ENCODE data around the gene LRRC36. TPM values are rescaled to one million over a fixed set of nuclear protein-coding genes. Genes with fewer than 3 reads are reported as not detected.

LRRC36 gene
- total RNA-seq, 1 experiment from 2014 or later, result 0.13 TPM

- TF ChIP-seq NFYB (CRISPR knock-in tag; conservative IDR thresholded peaks at IDR 0.05; ENCODE audit: low read depth) (no peak), IRF1 (CRISPR knock-in tag; IDR thresholded peaks at IDR 0.05) (no peak), ZSCAN18 (CRISPR knock-in tag; IDR thresholded peaks at IDR 0.05) (no peak), ZNF281 (CRISPR knock-in tag; IDR thresholded peaks at IDR 0.05) (no peak), JAZF1 (CRISPR knock-in tag; IDR thresholded peaks at IDR 0.05) (no peak), CDX4 (CRISPR knock-in tag; IDR thresholded peaks at IDR 0.05; ENCODE audit: borderline replicate concordance) (no peak), ZNF416 (CRISPR knock-in tag; IDR thresholded peaks at IDR 0.05) (no peak), ZNF317 (CRISPR knock-in tag; IDR thresholded peaks at IDR 0.05; ENCODE audit: borderline replicate concordance, low read depth) (no peak), RORB (CRISPR knock-in tag; IDR thresholded peaks at IDR 0.05) (no peak), IRF2 (CRISPR knock-in tag; IDR thresholded peaks at IDR 0.05; ENCODE audit: borderline replicate concordance, low read depth) (no peak), AR (CRISPR knock-in tag; IDR thresholded peaks at IDR 0.05) (no peak)
Observed at GRCh38 chr16:67333315-67333714, 6.7 kb downstream of the LRRC36 start (continued).

GRCh38 chr16:67336116-67336515 lies 9.5 kb downstream of the LRRC36 start:
- H3K9me3 Mint-ChIP-seq, result peaks cover 20% of the 10 kb centered on the region

More at GRCh38 chr16:67336116-67336515, 9.5 kb downstream of the LRRC36 start:
- TF ChIP-seq ZNF281 (CRISPR knock-in tag; IDR thresholded peaks at IDR 0.05) (no peak), ATF6 (CRISPR knock-in tag; IDR thresholded peaks at IDR 0.05) (no peak), HMGA2 (CRISPR knock-in tag; IDR thresholded peaks at IDR 0.05) (no peak)
- CTCF ChIA-PET, result no interaction called here
- DNase-seq (ENCODE audit: low spot score) (no peak), ATAC-seq (no peak)
- no peaks in the 10 kb centered on the region for H3K4me1 Mint-ChIP-seq
- H3K27ac Mint-ChIP-seq, result no peak overlapping the region
- H3K4me3 Mint-ChIP-seq, result no peak overlapping the region
- peaks cover 16% of the 10 kb centered on the region for H3K36me3 Mint-ChIP-seq
- POLR2A ChIA-PET, result no interaction called here
- H3K27me3 Mint-ChIP-seq (ENCODE audit: low read depth), result peaks cover 18% of the 10 kb centered on the region

Data from WTC11 (cell line).